Measurements from ENCODE around the gene GOLGA8B.

DNA sequence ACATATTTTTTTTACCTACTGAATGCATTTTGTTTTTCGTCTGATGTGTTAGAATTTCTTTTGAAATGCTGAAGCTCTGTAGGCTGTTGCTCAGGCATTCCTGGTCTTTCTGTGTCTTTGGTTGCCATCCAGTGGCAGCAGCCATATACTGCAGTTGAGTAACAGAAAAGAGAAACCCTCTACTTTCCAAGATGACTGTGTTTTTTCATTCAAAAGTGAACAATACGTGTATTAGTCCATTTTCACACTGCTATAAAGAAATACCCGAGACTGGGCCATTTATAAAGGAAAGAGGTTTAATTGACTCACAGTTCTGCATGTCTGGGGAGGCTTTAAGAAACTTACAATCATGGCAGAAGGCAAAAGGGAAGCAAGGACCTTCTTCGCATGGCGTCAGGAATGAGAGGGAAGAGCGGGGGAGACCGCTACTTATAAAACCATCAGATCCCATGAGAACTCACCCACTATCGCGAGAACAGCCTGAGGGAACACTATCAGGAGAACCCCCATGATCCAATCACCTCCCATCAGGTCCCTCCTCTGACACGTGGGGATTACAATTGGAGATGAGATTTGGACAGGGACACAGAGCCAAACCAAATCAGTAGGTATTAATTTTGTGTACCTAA, 4.7 kb upstream of the GOLGA8B start:
- no peak for TF ChIP-seq POLR2A (IDR thresholded peaks at IDR 0.05)
- TF ChIP-seq, protein P1, sequence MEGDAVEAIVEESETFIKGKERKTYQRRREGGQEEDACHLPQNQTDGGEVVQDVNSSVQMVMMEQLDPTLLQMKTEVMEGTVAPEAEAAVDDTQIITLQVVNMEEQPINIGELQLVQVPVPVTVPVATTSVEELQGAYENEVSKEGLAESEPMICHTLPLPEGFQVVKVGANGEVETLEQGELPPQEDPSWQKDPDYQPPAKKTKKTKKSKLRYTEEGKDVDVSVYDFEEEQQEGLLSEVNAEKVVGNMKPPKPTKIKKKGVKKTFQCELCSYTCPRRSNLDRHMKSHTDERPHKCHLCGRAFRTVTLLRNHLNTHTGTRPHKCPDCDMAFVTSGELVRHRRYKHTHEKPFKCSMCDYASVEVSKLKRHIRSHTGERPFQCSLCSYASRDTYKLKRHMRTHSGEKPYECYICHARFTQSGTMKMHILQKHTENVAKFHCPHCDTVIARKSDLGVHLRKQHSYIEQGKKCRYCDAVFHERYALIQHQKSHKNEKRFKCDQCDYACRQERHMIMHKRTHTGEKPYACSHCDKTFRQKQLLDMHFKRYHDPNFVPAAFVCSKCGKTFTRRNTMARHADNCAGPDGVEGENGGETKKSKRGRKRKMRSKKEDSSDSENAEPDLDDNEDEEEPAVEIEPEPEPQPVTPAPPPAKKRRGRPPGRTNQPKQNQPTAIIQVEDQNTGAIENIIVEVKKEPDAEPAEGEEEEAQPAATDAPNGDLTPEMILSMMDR (IDR thresholded peaks at IDR 0.05): no peak
